GM12872 (cell line): ENCODE data around the gene CCDC116.

ENCODE experiments used
- CTCF ChIP-seq: IDR thresholded peaks from 3 replicates; pipeline ENCODE4 v1.5.1; 2011; ENCODE audit warnings: low read depth, mild to moderate bottlenecking, low read length, moderate library complexity; ENCODE audit not compliant: insufficient read depth

CCDC116 gene

GRCh38 chr22:21681566-21682370 lies 49.2 kb downstream of the CCDC116 start:
- no peak for TF ChIP-seq CTCF

GRCh38 chr22:21682385-21683175 lies 50.0 kb downstream of the CCDC116 start:
- no peak for TF ChIP-seq CTCF

- no peak for TF ChIP-seq CTCF
Observed at GRCh38 chr22:21683401-21683811, 50.8 kb downstream of the CCDC116 start.

GRCh38 chr22:21684492-21685163 lies 52.1 kb downstream of the CCDC116 start:
- no peak for TF ChIP-seq CTCF

GRCh38 chr22:21685164-21685513 lies 52.6 kb downstream of the CCDC116 start:
- TF ChIP-seq CTCF, result no peak

GRCh38 chr22:21686193-21686608 lies 53.6 kb downstream of the CCDC116 start:
- TF ChIP-seq CTCF, result no peak
